HG03571 (cell line): Measurements from ENCODE around the gene SRSF4.

ENCODE experiments used
- ATAC-seq: cut with Tn5 transposase; IDR thresholded peaks from one replicate; pipeline ENCODE4 v1.9.1; 2021; ENCODE audit not compliant: unreplicated experiment

Gene SRSF4

DNA sequence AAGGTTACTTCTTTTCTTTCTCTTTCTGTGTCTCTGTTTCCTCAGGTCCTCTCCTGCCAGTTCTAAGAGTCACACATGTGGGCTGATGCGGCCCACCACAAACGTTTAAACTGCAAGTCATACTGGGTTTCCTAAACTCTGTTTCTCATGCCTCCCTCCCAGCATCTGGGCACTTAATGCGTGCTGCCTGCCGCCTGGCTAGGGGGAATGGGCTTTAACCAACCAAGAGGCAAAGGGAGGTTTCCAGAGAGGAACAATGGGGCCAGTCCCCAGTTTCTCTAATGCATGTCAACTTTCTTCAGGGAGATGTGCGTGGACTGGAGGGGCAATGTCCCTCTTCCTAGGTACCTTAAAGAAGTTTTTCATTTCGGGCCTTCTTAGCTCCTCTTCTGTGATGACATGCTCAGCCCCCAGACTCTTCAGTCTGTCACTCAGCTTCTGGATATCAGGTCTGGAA is 19.9 kb upstream of the SRSF4 start:
- ATAC-seq, result no peak

GRCh38 chr1:29200906-29201594 is 19.4 kb upstream of the SRSF4 start:
- ATAC-seq, result no peak

GRCh38 chr1:29197993-29198392 is 16.3 kb upstream of the SRSF4 start:
- no peak for ATAC-seq

DNA sequence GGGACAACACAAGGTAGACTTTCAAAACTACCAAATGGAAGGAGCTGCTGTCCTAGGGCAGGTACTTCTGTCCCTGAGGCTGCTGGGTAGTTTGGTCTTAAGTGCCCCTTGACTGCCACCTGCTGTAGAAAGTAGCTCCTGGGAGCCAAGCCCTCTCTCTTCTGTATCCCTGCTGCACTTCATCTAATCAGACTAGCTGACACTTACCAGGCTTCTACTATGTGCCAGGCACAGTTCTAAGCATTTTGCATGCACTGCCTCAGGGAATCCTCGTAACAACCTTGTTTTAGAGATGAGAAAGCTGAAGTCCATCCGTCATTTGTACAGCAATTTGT is 15.9 kb upstream of the SRSF4 start:
- no peak for ATAC-seq

GRCh38 chr1:29196863-29197589 is 15.3 kb upstream of the SRSF4 start:
- ATAC-seq, result no peak

DNA sequence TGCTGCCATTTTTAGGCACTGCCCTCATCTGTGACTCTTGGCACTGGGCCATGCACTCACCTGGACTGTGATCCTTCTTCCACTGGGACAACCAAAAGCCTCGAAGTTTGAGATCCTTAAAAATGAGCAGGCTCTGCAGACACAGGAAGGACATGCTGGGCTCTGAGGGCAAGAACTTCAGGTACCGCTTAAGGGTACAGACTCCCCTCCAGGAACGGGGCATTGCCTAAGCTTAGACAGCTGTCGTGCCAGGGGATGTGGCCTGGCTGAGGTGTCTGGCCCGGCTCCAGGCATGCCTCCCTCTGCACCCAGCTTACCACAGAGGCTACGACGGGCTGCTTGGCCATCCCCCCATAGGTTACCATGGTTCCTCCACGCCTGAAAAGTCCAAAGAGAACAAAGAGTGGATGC is 14.2 kb upstream of the SRSF4 start:
- no peak for ATAC-seq

- ATAC-seq, result no peak
Observed at GRCh38 chr1:29193879-29194455, 12.3 kb upstream of the SRSF4 start.

GRCh38 chr1:29190718-29191117 is 9.0 kb upstream of the SRSF4 start:
- ATAC-seq, result no peak

DNA sequence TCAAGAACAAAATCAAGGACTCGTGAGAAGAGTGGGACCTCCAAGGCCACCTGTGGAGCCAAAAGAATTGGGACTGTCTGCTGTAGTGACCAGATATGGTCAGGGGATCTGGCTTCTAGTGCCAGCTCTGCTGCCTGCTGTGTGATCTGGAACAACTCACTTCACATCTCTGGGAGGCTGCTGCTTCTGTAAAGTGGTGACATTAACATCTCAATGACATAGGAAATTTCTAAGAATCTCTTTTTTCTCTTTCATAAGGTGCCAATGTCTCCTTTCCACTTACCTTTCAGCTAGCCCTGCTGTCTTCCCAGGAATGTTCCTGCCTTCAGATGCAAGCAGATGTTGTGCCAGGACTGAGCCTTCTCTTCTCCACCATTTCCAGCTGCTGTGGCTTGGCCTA is 5.0 kb upstream of the SRSF4 start:
- no peak for ATAC-seq

DNA sequence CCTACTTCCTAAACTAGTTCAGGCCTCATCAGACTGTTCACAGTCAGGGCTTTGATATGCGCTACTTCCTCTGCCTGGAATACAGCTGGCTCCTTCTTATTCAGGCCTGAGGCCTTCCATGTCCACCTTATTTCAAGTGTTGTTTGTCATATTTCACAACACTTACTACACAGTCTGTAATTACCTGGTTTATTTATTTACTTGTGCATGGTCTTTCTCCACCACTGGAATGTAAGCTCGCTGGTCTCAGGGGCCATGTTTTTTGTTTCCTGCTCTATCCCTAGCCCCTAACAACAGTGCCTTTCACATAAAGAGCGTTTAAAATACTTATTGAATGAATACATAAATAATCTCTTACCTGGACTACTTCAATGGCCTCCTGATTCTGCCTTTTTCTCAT is 4.6 kb upstream of the SRSF4 start:
- no peak for ATAC-seq

DNA sequence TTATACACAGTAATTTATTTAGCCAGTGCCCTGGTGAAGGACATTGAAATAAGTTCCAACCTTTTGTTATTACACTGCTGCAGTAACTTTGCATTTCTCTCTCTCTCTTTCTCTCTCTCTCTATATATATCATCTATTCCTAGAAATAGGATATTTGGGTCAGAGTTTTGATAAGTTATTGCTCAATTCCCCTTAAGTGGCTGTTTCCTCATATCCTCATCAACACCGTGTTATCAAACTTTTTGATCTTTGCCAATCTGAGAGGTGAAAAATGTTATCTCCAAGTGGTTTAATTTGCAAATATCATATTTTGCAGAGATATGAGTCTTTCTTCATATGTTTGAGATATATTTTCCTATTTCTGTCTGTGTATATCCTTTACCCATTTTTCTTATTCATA is 1.6 kb upstream of the SRSF4 start:
- ATAC-seq, result no peak

- no peak for ATAC-seq
Observed at GRCh38 chr1:29180497-29181412, 945 bp downstream of the SRSF4 start.

DNA sequence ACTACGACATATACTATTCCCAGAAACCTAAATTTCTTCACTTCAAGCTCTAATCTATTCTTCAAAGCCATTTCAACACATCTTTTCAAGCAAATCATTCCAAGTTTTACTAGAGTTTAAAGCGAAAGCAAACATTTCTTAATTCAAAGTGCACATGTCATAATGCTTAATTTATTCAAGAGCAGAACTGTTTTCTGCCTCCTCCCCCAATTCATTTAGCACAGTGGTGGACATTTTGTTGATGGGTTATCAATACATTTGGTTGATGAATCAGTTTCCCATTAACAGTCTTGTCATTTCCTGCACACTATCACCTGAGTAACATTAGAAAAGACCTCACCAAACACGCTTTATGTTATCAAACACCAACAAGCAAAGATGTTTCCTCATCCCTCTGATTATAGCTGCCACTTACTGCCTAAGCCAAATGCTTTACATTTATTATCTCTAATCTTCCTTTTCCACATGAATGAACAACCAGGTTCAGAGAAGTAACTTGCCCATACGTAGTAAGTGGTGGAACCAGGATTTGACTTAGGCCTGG is 2.0 kb downstream of the SRSF4 start:
- ATAC-seq, result no peak

- ATAC-seq, result no peak
Observed at GRCh38 chr1:29177022-29177705, 4.5 kb downstream of the SRSF4 start.

- ATAC-seq, result no peak
Observed at GRCh38 chr1:29176576-29176975, 5.1 kb downstream of the SRSF4 start.

GRCh38 chr1:29172415-29172939 is 9.2 kb downstream of the SRSF4 start:
- no peak for ATAC-seq

DNA sequence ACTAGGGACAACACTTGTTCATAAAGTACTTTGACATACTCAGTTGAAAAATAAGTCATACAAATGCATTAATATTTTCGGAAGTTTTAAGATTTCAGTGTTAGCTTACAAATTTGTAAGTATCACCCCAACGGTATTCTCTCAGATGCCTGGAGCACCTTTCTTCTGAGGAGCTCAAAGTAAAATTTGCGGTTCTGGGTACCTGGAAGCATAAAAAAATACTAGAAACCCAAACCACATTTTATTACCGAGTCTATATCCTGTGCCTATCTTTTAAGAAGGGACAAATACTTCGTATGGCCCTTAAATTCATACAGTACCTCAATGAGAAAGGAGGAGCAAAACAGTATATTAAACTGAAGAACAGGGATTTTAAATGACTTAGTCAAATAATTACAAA is 10.2 kb downstream of the SRSF4 start:
- ATAC-seq, result no peak

DNA sequence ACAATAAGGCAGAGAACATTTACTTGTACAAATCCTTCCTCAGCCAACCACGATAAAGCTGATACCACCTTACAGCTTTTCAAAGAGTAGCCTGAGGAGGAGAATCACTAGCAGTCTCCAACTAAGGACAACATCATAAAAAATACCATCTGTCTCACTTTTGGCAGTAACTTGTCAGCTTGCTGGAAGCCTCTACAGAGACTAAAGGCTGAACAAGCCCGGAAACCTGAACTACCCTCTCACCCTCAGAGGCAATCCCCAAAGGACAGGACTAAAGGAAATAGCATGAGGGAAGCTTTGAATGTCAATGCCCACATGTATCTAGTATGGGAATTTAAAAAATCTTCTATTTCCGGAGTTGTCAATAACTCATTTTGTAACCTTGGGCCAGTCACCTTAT is 10.6 kb downstream of the SRSF4 start:
- ATAC-seq, result no peak

- no peak for ATAC-seq
Observed at GRCh38 chr1:29169976-29170375, 11.7 kb downstream of the SRSF4 start.

GRCh38 chr1:29167904-29168303 is 13.8 kb downstream of the SRSF4 start:
- no peak for ATAC-seq
